NCI-H187 (cell line): Measurements from ENCODE around the gene SLC13A3.

Experiments used
- DNase-seq, 2 experiments: peaks; one replicate each; lab custom pipeline; 2025; lab: John Stamatoyannopoulos, UW

The SLC13A3 gene

GRCh38 chr20:46605181-46605580, 46.1 kb downstream of the SLC13A3 start:
- DNase-seq = no peak

DNA sequence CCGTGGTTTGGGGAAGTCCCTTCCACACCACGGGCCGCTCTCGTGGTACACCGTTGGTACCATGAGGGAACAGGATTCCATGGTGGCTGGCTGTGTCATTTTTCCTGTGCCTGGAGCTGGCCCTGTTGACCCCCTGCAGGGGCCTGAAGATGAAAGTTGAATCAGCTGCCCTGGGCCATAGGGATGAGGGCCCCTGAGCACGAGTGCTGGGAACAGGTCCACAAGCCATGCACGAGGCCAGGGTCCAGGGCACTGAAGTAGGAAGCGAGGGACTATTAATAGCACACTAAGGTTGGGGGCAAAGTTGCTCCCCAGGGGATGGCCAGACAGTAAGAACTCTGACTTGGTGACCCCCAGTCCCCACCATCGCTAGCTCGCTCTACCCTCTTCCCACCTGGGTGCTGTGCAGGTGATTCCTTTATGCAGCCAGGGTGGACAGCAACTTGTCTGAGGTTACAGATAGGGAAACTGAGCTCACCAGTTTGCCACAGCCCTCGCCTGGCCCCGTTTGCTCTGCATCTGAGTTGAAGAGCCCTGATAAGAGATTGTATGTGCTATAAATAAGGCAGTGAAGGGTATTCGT, 46.6 kb downstream of the SLC13A3 start:
- DNase-seq = no peak

DNA sequence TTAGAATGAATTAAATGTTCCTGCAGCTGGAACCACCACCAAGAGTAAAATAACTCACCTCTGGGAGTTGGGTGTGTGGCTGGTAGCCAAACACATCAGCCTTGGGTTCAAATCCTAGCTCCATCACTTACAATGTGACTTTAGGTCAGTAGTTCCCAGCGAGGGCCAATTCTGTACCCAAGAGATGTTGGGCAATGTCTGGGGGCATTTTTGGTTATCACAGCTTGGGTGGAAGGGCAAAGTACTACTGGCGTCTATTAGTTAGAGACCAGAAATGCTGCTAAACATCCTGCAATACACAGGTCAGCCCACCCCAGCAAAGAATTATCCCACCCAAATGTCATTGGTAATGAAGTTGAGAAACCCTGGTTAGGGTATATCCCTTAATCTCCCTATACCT, 48.8 kb downstream of the SLC13A3 start:
- no peak for DNase-seq

- no peak for DNase-seq
These were observed 49.6 kb downstream of the SLC13A3 start for GRCh38 chr20:46601603-46602122.

DNA sequence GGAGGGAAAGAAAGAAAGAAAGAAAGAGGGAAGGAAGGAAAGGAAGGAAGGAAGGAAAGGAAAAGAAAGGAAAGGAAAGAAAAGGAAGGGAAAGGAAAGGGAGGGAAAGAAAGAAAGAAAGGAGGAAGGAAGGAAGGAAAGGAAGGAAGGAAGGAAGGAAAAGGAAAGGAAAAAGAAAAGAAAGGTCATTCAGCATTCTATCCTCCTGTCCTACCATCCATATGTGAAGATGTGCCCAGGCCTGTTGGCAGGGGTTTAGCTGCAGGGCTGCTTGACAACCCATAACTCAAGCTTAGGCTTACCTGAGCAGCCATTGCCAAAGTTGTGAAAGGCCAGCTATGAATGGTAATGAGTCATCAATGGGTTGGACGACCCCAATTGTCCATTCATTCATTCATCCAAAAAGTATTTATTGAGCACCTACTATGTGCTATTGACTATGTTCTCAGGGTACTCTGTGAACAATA, 50.9 kb downstream of the SLC13A3 start:
- no peak for DNase-seq

GRCh38 chr20:46599227-46599987, 51.9 kb downstream of the SLC13A3 start:
- no peak for DNase-seq

DNA sequence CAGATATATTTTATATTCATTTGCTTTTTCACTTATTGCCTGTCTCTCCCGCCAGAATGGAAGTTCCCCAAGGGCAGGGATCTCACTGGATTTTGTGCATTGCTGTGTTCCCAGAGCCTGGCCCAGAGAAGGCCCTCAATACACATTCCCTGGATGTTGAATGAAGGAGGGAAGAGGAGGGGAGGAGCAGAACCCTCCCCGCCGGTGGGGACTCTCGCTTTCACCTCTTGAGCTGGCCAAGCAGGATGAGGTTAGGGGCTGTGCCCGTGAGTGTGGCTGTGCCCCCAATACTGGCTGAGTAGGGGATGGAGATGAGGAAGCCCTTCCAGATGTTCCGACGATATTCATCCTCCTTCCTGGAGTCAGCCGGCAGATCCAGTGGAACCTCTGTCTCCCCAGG, 55.3 kb downstream of the SLC13A3 start:
- DNase-seq = no peak

DNA sequence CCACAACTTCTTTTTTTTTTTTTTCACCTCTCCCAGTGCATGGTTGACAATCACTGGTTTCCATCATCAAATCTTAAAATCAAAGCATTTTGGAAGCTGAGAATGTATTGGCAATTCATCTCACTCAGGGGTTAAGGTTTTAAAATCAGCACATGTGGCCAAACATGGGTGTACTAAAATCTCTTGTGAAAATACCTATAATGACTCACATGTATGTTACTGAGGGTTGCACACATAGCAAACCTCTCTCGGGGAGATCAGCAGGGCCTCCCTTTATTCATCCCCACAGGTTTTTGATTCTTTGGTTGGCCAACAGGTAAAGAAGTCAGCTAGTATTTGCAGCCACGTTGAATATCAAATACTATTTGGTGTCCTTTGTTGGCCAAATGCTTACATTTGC, 56.5 kb downstream of the SLC13A3 start:
- DNase-seq = no peak

- no peak for DNase-seq
These were observed 58.5 kb downstream of the SLC13A3 start for GRCh38 chr20:46592580-46593362.

DNA sequence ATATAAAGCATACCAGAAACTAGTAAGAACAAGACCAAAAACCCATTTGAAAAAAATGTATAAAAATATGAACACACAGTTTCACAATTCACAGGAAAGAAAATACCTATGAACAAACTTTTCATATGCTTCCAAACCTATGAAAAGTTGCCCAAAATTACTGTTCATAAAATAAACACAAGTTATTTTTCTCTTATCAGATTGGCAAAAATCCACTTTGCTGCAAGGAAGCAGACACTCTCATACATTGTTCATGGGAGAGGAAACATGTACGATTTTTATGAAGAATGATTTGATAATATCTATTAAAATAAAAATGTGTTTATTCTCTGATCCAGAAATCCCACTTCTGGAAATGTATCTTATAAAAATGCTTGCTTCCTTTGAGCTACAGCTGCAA, 60.8 kb downstream of the SLC13A3 start:
- no peak for DNase-seq

GRCh38 chr20:46588532-46589511, 62.4 kb downstream of the SLC13A3 start:
- DNase-seq = no peak

- no peak for DNase-seq
These were observed 63.3 kb downstream of the SLC13A3 start for GRCh38 chr20:46587986-46588385.

GRCh38 chr20:46586724-46587123, 64.5 kb downstream of the SLC13A3 start:
- DNase-seq = no peak

DNA sequence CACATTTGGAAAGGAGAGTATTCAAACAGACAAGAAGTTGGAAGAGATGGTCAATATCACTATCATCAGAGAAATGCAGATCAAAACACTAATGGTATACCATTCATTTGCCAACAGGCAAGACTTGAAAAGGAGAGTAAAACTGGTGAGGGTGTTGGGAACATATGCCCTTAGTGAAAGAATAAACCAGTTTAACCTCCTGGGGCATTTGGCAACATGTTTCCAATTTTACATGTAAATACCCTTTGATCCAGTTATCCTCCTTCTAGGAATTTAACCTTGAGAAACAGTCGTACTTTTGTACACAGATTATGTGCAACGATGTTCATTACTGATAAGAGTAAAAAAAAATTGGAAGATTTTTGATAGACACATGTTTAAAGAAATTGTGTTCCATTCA, 66.8 kb downstream of the SLC13A3 start:
- no peak for DNase-seq

- no peak for DNase-seq
These were observed 67.6 kb downstream of the SLC13A3 start for GRCh38 chr20:46583411-46584214.

- DNase-seq = no peak
These were observed 68.6 kb downstream of the SLC13A3 start for GRCh38 chr20:46582648-46583047.

GRCh38 chr20:46581391-46581790, 69.9 kb downstream of the SLC13A3 start:
- DNase-seq = no peak

GRCh38 chr20:46580613-46581205, 70.5 kb downstream of the SLC13A3 start:
- no peak for DNase-seq

DNA sequence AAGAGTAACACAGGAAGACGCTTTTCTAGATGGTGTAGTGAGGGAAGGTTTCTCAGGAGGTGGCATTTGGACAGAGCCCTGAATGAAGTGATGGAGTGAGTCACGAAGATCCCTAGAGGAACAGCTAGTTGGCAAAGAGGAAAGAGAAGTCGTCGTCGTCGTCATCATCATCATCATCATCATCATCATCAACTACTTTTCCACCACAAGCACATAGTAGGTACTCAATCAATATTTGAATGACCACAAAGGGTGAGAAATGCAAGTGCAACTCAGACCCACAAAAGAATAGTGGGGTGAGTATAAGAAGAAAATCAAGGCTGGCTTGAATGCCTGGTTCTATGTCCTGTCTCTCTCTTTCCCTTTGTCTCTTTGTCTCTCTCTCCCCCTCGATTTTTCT, 72.5 kb downstream of the SLC13A3 start:
- no peak for DNase-seq

DNA sequence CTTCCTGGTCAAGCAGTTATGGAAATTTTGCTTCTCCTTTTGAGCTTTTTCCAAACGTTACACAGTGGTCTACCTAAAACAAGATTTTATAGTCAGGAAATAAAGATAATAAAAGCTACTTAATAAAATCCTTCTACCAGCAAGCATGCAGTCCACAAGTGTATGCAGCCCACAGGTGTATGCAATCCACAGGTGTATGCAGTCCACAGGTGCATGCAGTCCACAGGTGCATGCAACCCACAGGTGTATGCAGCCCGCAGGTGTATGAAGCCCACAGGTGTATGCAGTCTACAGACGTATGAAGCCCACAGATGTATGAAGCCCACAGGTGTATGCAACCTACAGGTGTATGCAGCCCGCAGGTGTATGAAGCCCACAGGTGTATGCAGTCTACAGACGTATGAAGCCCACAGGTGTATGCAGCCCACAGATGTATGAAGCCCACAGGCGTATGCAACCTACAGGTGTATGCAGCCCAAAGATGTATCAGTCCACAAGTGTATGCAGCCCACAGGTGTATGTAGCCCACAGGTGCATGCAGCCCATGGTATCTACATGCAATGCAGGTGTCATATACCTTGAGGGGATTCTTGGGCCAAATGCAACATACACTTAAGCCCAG, 74.4 kb downstream of the SLC13A3 start:
- no peak for DNase-seq
